GM18868 (cell line): ENCODE results near the gene ADARB2.

Experiments used
- ATAC-seq: cut with Tn5 transposase; IDR thresholded peaks from one replicate; pipeline ENCODE4 v1.9.1; 2021; ENCODE audit warnings: mild to moderate bottlenecking, moderate library complexity; ENCODE audit not compliant: unreplicated experiment

ADARB2 gene

GRCh38 chr10:1154531-1155295 is 582.6 kb downstream of the ADARB2 start:
- ATAC-seq: no peak

- no peak for ATAC-seq
These were observed 583.4 kb downstream of the ADARB2 start for GRCh38 chr10:1153805-1154351.

GRCh38 chr10:1153251-1153763 is 584.0 kb downstream of the ADARB2 start:
- no peak for ATAC-seq

DNA sequence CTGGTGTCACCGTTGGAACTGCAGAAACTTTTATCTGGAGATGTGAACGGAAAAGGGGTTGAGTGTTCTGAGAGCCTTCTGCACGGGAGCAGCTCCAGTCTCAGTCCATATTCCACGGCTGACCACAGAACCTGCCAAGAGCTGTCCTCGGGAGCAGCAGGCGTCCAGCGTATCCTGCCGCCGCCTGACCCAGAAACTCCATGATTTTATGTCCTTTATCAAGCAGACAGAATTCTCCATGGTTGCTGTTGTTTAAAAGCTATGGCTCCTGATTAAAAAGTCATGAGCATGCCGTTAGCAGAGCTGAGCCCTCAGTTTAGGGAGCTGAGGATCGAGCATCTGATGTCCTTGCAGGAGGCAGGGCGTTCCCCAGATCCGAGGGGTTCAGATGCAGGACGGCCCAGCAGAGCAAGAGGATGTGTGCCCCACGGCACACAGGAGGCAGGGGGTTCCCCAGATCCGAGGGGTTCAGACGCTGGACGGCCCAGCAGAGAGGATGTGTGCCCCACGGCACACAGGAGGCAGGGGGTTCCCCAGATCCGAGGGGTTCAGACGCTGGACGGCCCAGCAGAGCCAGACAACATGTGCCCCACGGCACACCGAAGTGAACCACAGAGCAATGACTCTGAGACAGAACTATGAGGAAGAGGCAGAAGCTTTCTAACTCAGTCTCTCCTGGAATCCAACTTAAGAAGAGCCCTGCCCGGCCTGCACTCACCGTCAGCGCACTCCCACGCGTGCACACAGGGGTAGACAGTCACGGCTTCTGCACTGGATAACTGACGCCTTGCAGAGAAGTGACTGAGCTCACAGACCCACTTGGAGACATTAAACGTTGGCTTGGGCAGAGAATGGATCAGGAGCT is 584.7 kb downstream of the ADARB2 start:
- ATAC-seq: no peak

- no peak for ATAC-seq
These were observed 586.0 kb downstream of the ADARB2 start for GRCh38 chr10:1151076-1152033.

DNA sequence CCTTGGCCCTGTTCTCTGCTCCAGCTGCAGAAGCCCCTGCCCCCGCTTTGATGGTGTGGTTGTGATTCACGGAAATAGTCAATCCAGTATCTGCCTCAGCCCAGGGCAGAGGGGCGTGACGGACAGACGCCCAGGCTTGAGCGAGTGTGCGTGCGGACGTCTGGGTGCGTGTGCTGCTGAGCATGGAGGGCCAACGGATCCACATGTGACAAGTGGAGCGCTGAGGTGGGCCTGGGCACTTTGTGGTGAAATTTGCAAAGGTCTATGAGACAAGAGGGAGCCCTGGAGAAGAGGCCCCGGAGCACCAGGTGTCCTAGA is 586.7 kb downstream of the ADARB2 start:
- ATAC-seq: no peak

- ATAC-seq: no peak
These were observed 587.3 kb downstream of the ADARB2 start for GRCh38 chr10:1149793-1150637.

GRCh38 chr10:1148855-1149605 is 588.3 kb downstream of the ADARB2 start:
- ATAC-seq: no peak

DNA sequence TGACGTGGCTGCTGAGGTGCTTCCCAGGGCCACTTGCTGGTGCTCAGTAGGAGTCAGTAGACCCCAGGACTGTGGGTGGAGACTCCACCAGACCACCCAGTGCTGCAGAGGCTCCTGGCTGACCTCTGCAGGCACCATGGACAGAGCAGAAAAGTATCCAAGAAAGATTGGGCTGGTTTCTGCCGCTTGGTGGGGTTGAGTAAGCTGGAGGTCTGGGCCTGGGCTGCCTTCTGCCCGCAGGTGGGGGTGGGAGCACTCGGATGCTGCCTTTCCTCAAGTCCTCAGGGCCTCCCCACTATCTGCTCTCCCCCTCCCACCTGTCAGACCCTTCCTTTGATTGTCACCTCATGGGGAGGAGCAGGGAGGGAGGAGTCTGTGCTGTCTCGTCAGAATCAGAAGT is 589.5 kb downstream of the ADARB2 start:
- no peak for ATAC-seq

- ATAC-seq: no peak
These were observed 594.7 kb downstream of the ADARB2 start for GRCh38 chr10:1142596-1142995.

GRCh38 chr10:1141701-1142100 is 595.6 kb downstream of the ADARB2 start:
- no peak for ATAC-seq

DNA sequence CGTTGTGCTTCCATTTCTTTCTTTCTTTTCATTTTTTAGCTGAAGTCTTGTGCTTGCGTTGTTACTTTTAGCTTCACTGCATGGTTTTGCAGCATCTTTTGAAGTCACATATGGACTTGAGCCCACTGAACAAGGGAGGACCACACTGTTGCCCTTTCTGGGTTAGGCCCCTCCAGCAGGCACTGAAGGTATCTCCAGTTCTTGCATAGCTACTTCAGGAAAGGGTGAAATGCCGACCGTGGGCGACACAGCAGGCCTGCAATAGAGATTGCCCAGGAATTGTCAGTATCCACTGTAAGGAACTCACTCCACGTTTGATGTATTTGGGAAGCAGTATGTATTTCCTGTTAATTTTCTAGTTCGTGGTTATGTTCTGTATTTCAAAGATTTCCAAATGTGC is 596.1 kb downstream of the ADARB2 start:
- no peak for ATAC-seq

GRCh38 chr10:1138529-1138928 is 598.8 kb downstream of the ADARB2 start:
- no peak for ATAC-seq

GRCh38 chr10:1137499-1138163 is 599.7 kb downstream of the ADARB2 start:
- no peak for ATAC-seq

DNA sequence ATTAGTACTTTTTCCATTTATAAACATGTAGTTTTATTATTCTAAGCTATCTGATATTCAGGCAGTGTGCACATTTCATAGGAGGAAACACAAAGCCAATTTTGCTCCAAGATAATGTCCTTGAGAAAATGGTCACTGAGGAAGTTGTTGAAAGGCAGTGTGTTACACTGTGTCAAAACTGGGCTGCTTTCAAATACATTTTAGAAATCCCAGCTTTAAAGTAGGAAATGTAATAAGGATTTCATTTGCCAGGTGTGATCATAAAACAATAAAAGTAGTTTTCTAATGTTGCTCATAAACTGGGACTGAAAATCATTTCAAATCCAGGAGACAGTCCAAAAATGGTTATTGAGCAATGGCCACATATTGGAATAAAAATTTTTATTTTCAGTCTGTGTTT is 601.1 kb downstream of the ADARB2 start:
- ATAC-seq: no peak

DNA sequence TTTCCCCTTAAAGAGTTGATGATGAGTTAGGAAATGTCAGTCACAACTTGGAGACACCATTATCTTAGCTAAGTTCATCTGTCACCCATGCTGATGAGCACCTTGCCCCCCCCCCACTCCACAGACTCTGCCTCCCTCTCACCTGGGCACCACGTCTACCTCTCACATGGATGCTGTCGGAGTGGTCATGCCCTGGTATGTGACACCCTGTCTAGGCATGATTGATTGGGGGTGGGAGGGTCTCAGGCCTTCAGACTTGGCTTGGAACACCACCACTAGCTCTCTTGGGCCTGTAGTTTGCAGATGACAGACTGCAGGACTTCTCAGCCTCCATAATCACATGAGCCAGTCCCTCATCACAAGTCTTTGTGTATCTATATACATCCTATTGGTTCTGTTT is 603.2 kb downstream of the ADARB2 start:
- no peak for ATAC-seq

DNA sequence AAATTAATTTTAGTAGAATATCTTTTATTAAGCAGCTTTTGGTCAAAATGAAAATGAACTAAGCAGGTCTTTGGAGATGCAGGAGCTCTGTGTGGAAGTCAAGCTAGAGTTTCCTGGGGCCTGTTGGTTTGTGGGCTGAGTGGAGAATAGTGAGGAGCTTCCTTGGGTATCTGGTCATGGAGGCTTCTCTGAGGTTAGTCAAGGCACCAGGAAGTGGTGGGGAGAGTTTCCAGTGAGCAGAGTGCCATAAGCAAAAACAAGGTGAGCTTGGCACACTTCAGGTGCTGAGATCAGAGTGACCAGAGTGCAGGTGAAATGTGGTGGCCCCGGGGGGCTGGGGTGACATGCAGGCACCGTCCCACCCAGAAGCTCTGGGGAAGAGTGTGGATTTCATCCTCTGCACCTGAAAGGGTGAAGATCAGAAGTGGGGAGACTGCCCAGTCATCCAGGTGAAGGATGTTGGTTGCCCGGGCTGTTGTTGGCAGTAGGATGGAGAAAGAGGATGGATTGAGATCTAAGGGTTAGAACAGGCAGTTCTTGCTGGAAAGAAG is 603.8 kb downstream of the ADARB2 start:
- no peak for ATAC-seq

- ATAC-seq: no peak
These were observed 604.7 kb downstream of the ADARB2 start for GRCh38 chr10:1132584-1132983.
